Transverse colon (tissue), 4 donors: ENCODE results near the gene HMCN1. TPM values are rescaled to one million over a fixed set of nuclear protein-coding genes. Genes with fewer than 3 reads are reported as not detected.
"Not testable (repeated sequence)": the region's sequence is repeated elsewhere in the genome, so short reads cannot be mapped to it uniquely, and the experiment has no call there.

Experiments used
- DNase-seq: peaks from one replicate; pipeline ENCODE4 v3.0.0-alpha.2; 2019
- H3K27ac ChIP-seq, 4 donors: fragments of 200-600 bp; sonication (generic); 2 replicates each; pipeline ENCODE4 v1.5.1; 2016 to 2018; ENCODE audit warnings: inconsistent platforms in 4 of 4
- H3K27me3 ChIP-seq: fragments of 200-600 bp; sonication (generic); 2 replicates; pipeline ENCODE4 v1.5.1; 2017; ENCODE audit warnings: inconsistent platforms
- H3K36me3 ChIP-seq, 4 donors: fragments of 200-600 bp; sonication (generic); 2 replicates each; pipeline ENCODE4 v1.5.1; 2017 to 2019; ENCODE audit warnings: inconsistent platforms in 4 of 4
- H3K4me1 ChIP-seq, 4 donors: fragments of 200-600 bp; sonication (generic); 2 replicates each; pipeline ENCODE4 v1.5.1; 2017 to 2020; ENCODE audit warnings: inconsistent platforms in 4 of 4
- H3K4me3 ChIP-seq, 4 donors: fragments of 200-600 bp; sonication (generic); 1 replicate in 1 of 4; 2 replicates in 3 of 4; pipeline versions ENCODE4 v1.5.1 to v1.6.1; 2017 to 2019; ENCODE audit warnings: inconsistent platforms in 4 of 4
- H3K9me3 ChIP-seq, 2 donors: fragments of 200-600 bp; sonication (generic); 2 replicates each; pipeline ENCODE4 v1.5.1; 2017 to 2019; ENCODE audit warnings: inconsistent platforms in 2 of 2
- CTCF ChIP-seq, 5 experiments: fragments of 200-600 bp in 3 of 5; fragments of 450-650 bp in 2 of 5; sonication (generic) in 3 of 5; IDR thresholded peaks; 1 replicate in 2 of 5; 2 replicates in 3 of 5; pipeline ENCODE4 v1.5.1; 2016 to 2017; ENCODE audit warnings: antibody characterized with exemption in 5 of 5, inconsistent platforms in 3 of 5, mild to moderate bottlenecking in 2 of 5, moderate library complexity in 1 of 5
- EP300 ChIP-seq: sonication (generic); formaldehyde crosslinking; IDR thresholded peaks from one replicate; pipeline ENCODE4 v1.6.1; 2017; ENCODE audit warnings: antibody characterized with exemption, low read depth
- POLR2A ChIP-seq: fragments of 450-650 bp; IDR thresholded peaks from one replicate; pipeline ENCODE4 v1.6.1; 2016; ENCODE audit warnings: antibody characterized with exemption, mild to moderate bottlenecking, moderate library complexity
- POLR2AphosphoS5 ChIP-seq, 3 donors: sonication (generic); formaldehyde crosslinking; IDR thresholded peaks; one replicate each; pipeline ENCODE4 v1.6.1; 2016; ENCODE audit warnings: antibody characterized with exemption in 3 of 3
- WGBS, 2 donors: methylation state at CpG; one replicate each; pipeline ENCODE4 v1.1.5; 2018; ENCODE audit warnings: low coverage in 1 of 2; 5-methylcytosine and 5-hydroxymethylcytosine counted together
- in situ Hi-C, 4 donors: fragments of 200-750 bp; cut with MboI; loops; one replicate each; pipeline versions ENCODE4 v1.15.0 to v1.15.1; 2017; ENCODE audit warnings: low sequenced_read_pairs in 3 of 4, low pct_ligation_motif_present in 1 of 4, low pct_unique_long_range_greater_than_20kb in 1 of 4
- intact Hi-C: fragments of 100-400 bp; cut with DNase I; formaldehyde crosslinking; loops from one replicate; pipeline ENCODE4 v1.15.1; 2023; ENCODE audit warnings: low total_unique reads
- total RNA-seq, 4 donors: library from RNA; depleted of rRNA; stranded (reverse); fragments of >200 nt; gene quantifications; one replicate each; pipeline ENCODE4 v1.1.0, GENCODE V29; 2016

The HMCN1 gene
- total RNA-seq, 4 donors from 2014 or later, result 1.1 to 2.7 (median 2.1) TPM

- Histone ChIP-seq H3K4me3 (no peak overlapping the region), H3K4me1 (no peaks in the 10 kb centered on the region), H3K27ac (no peak overlapping the region), H3K9me3 (no peaks in the 10 kb centered on the region), H3K36me3 (no peaks in the 10 kb centered on the region), H3K27me3 (no peaks in the 10 kb centered on the region)
- intact Hi-C loops, result no loop called here
- in situ Hi-C loops, result loop anchor here in 3 of 4 donors (10.0 to 25.0 kb wide), 2 partner anchors 391 to 394 kb away; no protein-coding TSS in a partner anchor
- no peak for TF ChIP-seq CTCF (IDR thresholded peaks at IDR 0.05)
- no peak for TF ChIP-seq EP300
- TF ChIP-seq POLR2A, result no peak
- no peak for TF ChIP-seq POLR2AphosphoS5 (IDR thresholded peaks at IDR 0.05)
- 72% methylated on average over 4 to 7 of the region's 7 CpGs for WGBS, 2 donors
- DNase-seq, result no peak
Measured at GRCh38 chr1:186206048-186206570, 471.9 kb downstream of the HMCN1 start.

GRCh38 chr1:186207391-186208085 lies 473.3 kb downstream of the HMCN1 start:
- TF ChIP-seq EP300 (no peak), POLR2AphosphoS5 (IDR thresholded peaks at IDR 0.05) (no peak), POLR2A (no peak), CTCF (IDR thresholded peaks at IDR 0.05) (no peak)
- in situ Hi-C loops, result loop anchor here in 3 of 4 donors (10.0 to 25.0 kb wide), 2 partner anchors 393 to 395 kb away; no protein-coding TSS in a partner anchor
- no peaks in the 10 kb centered on the region for H3K36me3 ChIP-seq
- no peaks in the 10 kb centered on the region for H3K9me3 ChIP-seq
- intact Hi-C loops, result no loop called here
- H3K4me1 ChIP-seq, result no peaks in the 10 kb centered on the region
- H3K27ac ChIP-seq, result no peak overlapping the region
- no peak for DNase-seq
- no peak overlapping the region for H3K4me3 ChIP-seq
- H3K27me3 ChIP-seq, result no peaks in the 10 kb centered on the region
- 80 to 89% methylated on average over 4 of the region's 4 CpGs for whole genome bisulfite sequencing, 2 donors

- intact Hi-C loops, result no loop called here
- Histone ChIP-seq H3K4me1 (no peaks in the 10 kb centered on the region), H3K27ac (no peak overlapping the region), H3K27me3 (no peaks in the 10 kb centered on the region), H3K36me3 (no peaks in the 10 kb centered on the region), H3K4me3 (no peak overlapping the region), H3K9me3 (no peaks in the 10 kb centered on the region)
- TF ChIP-seq POLR2A (no peak), EP300 (no peak), CTCF (IDR thresholded peaks at IDR 0.05) (no peak), POLR2AphosphoS5 (IDR thresholded peaks at IDR 0.05) (no peak)
- 59 to 61% methylated on average over 4 of the region's 4 CpGs for WGBS, 2 donors
- in situ Hi-C loops, result loop anchor here in 3 of 4 donors (10.0 to 25.0 kb wide), 2 partner anchors 394 to 396 kb away; no protein-coding TSS in a partner anchor
- DNase-seq, result no peak
Measured at GRCh38 chr1:186208405-186209129, 474.4 kb downstream of the HMCN1 start.

- Histone ChIP-seq H3K27me3 (no peaks in the 10 kb centered on the region), H3K4me3 (no peak overlapping the region), H3K27ac (no peak overlapping the region), H3K4me1 (no peaks in the 10 kb centered on the region), H3K36me3 (no peaks in the 10 kb centered on the region), H3K9me3 (no peaks in the 10 kb centered on the region)
- intact Hi-C loops, result no loop called here
- in situ Hi-C loops, result loop anchor here in 3 of 4 donors (10.0 to 25.0 kb wide), 2 partner anchors 398 to 485 kb away; no protein-coding TSS in a partner anchor
- WGBS, 2 donors, result 78% methylated on average over 5 to 10 of the region's 10 CpGs
- no peak for DNase-seq
- TF ChIP-seq POLR2A, result no peak
- no peak for TF ChIP-seq CTCF (IDR thresholded peaks at IDR 0.05)
Measured at GRCh38 chr1:186210258-186210657, 476.1 kb downstream of the HMCN1 start.

GRCh38 chr1:186211583-186211982 lies 477.4 kb downstream of the HMCN1 start:
- H3K4me3 ChIP-seq, H3K27ac ChIP-seq, H3K9me3 ChIP-seq, DNase-seq, H3K4me1 ChIP-seq, intact Hi-C loops, H3K27me3 ChIP-seq, H3K36me3 ChIP-seq: not testable (repeated sequence)
- in situ Hi-C loops, result loop anchor here in 3 of 4 donors (10.0 to 25.0 kb wide), 2 partner anchors 399 to 487 kb away; no protein-coding TSS in a partner anchor
